Liver (tissue), 3 donors: ENCODE measurements around the gene GORASP2.

Source experiments
- FOXA2 ChIP-seq: IDR thresholded peaks from 2 replicates; pipeline ENCODE4 v1.6.1; 2016; ENCODE audit warnings: antibody characterized with exemption
- HNF4G ChIP-seq: IDR thresholded peaks from 2 replicates; pipeline ENCODE4 v1.6.1; 2016; ENCODE audit warnings: antibody characterized with exemption
- JUND ChIP-seq, 2 donors: IDR thresholded peaks; 2 replicates each; pipeline ENCODE4 v1.6.1; 2016; ENCODE audit warnings: antibody characterized with exemption in 2 of 2
- NR2F2 ChIP-seq: IDR thresholded peaks from 2 replicates; pipeline ENCODE4 v1.6.1; 2016; ENCODE audit warnings: antibody characterized with exemption
- SP1 ChIP-seq: IDR thresholded peaks from 2 replicates; pipeline ENCODE4 v1.6.1; 2018; ENCODE audit warnings: antibody characterized with exemption, mild to moderate bottlenecking
- TAF1 ChIP-seq: conservative IDR thresholded peaks from 2 replicates; pipeline ENCODE4 v1.6.1; 2016; ENCODE audit warnings: antibody characterized with exemption, mild to moderate bottlenecking
- YY1 ChIP-seq: IDR thresholded peaks from 2 replicates; pipeline ENCODE4 v1.6.1; 2016; ENCODE audit warnings: antibody characterized with exemption, mild to moderate bottlenecking
- TF ChIP-seq, protein P1 (sequence below): IDR thresholded peaks from 2 replicates; pipeline ENCODE4 v1.6.1; 2016; ENCODE audit warnings: antibody characterized with exemption
- TF ChIP-seq, protein P2 (sequence below): fragments of 150-350 bp; IDR thresholded peaks from 2 replicates; pipeline ENCODE4 v1.5.1; 2017; ENCODE audit warnings: improper control_type of control experiment, low read depth, low read length; ENCODE audit not compliant: missing input control
- TF ChIP-seq, protein P3 (sequence below): IDR thresholded peaks from 2 replicates; pipeline ENCODE4 v1.6.1; 2016; ENCODE audit warnings: antibody characterized with exemption
- TF ChIP-seq, protein P4 (sequence below): IDR thresholded peaks from 2 replicates; pipeline ENCODE4 v1.6.1; 2016; ENCODE audit warnings: antibody characterized with exemption
- donor health status: healthy.
- donor health status: healthy.

GRCh38 chr2:171013851-171014250 is 84.8 kb downstream of the GORASP2 start:
- no peak for TF ChIP-seq TAF1
- TF ChIP-seq, protein P1, sequence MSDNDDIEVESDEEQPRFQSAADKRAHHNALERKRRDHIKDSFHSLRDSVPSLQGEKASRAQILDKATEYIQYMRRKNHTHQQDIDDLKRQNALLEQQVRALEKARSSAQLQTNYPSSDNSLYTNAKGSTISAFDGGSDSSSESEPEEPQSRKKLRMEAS = no peak
- TF ChIP-seq, protein P2, sequence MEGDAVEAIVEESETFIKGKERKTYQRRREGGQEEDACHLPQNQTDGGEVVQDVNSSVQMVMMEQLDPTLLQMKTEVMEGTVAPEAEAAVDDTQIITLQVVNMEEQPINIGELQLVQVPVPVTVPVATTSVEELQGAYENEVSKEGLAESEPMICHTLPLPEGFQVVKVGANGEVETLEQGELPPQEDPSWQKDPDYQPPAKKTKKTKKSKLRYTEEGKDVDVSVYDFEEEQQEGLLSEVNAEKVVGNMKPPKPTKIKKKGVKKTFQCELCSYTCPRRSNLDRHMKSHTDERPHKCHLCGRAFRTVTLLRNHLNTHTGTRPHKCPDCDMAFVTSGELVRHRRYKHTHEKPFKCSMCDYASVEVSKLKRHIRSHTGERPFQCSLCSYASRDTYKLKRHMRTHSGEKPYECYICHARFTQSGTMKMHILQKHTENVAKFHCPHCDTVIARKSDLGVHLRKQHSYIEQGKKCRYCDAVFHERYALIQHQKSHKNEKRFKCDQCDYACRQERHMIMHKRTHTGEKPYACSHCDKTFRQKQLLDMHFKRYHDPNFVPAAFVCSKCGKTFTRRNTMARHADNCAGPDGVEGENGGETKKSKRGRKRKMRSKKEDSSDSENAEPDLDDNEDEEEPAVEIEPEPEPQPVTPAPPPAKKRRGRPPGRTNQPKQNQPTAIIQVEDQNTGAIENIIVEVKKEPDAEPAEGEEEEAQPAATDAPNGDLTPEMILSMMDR = no peak
- TF ChIP-seq, protein P3, sequence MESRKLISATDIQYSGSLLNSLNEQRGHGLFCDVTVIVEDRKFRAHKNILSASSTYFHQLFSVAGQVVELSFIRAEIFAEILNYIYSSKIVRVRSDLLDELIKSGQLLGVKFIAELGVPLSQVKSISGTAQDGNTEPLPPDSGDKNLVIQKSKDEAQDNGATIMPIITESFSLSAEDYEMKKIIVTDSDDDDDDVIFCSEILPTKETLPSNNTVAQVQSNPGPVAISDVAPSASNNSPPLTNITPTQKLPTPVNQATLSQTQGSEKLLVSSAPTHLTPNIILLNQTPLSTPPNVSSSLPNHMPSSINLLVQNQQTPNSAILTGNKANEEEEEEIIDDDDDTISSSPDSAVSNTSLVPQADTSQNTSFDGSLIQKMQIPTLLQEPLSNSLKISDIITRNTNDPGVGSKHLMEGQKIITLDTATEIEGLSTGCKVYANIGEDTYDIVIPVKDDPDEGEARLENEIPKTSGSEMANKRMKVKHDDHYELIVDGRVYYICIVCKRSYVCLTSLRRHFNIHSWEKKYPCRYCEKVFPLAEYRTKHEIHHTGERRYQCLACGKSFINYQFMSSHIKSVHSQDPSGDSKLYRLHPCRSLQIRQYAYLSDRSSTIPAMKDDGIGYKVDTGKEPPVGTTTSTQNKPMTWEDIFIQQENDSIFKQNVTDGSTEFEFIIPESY = no peak
- TF ChIP-seq, protein P4, sequence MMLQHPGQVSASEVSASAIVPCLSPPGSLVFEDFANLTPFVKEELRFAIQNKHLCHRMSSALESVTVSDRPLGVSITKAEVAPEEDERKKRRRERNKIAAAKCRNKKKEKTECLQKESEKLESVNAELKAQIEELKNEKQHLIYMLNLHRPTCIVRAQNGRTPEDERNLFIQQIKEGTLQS = no peak
- no peak for TF ChIP-seq JUND (IDR thresholded peaks at IDR 0.05)
- TF ChIP-seq FOXA2 = no peak
- TF ChIP-seq NR2F2 = no peak
- no peak for TF ChIP-seq HNF4G
- no peak for TF ChIP-seq SP1
- no peak for TF ChIP-seq YY1
